ENCODE results near the gene BMERB1.

Gene BMERB1

DNA sequence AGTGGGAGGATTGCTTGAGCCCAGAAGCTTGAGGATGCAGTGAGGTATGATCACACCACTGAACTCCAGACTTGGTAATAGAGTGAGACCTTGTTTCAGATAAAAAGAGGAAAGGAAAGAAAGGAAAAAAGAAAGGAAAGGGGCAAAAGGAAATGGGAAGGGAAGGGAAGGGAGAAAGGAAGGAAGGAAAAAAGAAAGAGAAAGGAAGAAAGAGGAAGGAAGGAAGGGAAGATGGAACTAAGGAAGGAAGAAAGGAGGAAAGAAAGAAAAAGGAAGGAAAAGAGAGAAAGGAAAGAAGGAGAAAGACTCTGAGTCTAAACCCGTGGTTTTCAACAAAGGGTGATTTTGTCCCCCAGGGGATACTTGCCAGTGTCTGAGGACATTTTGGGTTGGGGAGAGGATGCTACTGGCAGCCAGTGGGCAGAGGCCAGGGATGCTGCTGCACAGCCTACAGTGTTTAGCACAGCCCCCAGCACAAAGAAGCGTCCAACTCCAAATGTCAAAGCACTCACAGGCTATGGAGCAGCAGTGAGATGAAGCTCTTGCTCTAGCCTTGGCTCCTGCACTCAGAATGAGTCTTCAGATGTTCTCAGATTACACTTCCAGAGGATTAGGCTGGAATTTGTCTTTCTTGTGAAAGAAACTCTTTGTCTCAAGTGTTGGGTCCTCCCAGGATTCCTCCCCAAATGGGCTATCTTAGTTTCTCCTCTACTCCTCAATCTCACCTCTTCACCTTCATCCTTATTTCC lies 64.2 kb downstream of the BMERB1 start:
- peak; percentile 40 for DNase-seq (ENCODE audit: low read depth)

DNA sequence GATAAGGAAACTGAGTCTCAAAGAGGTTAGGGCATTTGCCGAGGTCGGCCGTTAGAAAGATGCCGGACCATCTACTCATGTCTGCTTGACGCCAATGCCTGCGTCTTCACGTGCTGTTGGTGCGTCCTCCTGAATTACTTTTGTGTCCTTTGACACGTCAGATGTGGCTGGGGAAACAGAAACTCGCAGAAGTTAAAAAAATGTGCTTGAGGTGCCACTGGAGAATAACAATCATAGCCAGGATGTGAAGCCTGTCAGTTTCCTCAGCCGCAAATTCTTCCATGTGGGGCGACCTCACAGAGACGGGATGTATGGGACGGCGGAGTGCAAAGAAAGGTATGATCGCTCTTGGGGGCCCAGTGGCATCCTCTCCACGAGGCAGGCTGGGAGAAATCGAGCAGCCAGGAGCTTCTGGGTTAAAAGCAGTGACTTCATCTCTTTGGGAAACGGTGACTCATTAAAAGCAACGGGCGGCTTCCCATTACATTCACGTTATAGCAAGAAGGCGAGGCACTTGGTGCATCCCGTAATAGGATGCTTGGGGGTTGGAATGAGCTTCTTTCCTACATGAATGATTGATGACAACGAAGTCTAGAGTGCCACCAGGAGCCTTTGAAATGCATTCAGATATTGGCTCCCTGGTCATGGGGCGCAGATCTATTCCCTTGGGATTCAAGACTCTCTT lies 67.8 kb downstream of the BMERB1 start:
- DNase-seq (ENCODE audit: low read depth): peak; percentile 77

DNA sequence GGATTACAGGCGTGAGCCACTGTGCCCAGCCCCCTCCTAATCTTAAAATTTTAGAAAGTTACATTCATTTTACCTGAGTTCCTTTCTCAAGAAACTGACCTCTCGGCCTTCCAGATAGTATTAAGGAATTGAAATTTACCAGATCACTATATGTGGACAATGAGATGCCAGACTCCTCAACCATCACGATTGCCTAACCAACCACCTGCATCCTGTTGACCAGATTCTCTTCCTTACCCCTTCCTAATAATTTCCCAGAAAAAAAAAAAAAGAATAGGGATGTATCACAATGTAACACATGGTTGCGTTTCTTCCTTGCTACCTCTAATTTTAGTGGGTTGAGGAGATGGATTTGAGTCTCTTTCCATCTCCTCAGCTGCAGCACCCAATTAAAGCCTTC lies 72.1 kb downstream of the BMERB1 start:
- DNase-seq (ENCODE audit: low read depth): no peak

DNA sequence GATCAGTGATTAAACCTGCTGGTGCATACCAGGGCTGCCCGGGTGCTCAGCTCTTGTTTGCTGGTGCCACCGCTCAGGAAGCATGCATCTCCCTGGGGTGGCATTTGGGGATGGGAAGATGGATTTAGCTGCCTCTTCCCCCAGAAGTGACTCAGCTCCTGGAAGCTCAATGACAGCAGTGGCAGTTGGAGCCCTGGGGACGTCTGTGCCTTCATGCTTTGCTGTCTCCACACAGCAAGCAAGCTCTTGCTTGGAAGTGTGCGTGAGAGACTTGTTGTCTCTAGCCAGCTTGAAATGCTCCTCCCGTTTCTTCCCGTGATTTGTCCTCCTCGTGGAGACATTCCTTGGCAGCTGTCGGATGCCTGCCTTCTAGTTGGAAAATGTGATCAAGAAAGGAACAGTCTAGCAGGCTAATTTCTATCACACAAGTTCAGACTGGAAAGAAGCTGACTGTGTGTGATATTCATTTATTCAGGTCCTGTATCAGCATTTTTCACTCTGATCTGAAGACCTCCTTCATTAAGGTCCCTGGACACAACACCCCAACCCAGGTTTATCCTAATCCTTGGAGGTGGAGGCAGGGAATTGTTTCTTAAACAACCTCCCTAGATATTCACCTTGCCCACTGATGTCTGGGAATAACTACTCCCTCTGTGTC lies 73.0 kb downstream of the BMERB1 start:
- no peak for DNase-seq (ENCODE audit: low read depth)

DNA sequence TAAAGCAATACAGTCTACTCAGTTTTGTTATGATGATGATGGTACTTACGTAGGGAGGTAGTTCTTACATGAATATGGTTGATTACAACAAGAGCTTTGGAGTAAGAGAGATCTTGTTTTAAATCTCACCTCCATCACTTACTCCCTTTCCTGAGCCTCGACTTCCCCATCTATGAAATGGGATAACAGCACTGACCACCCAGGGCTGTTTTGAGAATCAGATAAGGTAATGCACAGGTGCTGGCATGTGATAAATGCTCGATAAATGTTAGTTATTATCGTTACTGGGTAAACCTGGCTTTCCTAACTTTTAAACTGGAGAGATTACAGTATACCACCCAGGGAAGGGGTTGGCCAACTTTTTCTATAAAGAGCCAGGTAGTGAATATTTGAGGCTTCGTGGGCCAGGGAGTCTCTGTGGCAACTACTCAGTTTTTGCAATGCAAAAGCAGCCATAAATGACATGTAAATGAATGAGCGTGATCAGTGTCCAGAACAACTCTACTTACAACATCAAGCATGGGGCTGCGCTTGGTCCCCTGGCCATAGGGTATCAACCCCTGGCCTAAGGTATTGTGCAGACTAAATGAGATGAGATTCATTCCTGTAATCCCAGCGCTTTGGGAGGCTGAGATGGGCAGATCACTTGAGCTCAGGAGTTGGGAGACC lies 73.7 kb downstream of the BMERB1 start:
- DNase-seq (ENCODE audit: low read depth): no peak

DNA sequence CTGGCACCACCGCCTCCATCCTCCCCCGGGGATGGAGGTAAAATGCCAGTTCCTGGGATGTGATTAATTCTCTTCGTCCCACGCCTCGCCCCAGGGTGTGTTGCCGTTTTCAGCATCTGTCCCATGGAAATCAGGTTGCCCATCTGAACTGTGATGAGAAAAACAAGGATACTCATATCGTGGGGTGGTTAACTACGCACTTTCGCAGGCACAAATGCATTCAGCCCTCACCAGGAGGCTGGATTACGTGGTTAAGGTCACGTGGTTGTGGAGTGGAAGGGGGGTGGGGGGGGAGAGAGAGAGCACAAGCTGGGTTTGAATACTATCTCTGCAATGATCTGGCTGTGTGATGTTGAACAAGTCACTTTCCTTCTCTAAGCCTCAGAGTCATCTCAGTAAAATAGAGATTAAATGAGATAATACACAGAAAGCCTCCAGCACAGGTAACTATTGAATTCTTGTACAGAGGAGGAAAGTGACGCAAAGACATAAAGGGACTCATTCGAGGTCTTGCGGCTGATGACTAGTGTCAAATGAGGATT lies 74.7 kb downstream of the BMERB1 start:
- no peak for DNase-seq (ENCODE audit: low read depth)

DNA sequence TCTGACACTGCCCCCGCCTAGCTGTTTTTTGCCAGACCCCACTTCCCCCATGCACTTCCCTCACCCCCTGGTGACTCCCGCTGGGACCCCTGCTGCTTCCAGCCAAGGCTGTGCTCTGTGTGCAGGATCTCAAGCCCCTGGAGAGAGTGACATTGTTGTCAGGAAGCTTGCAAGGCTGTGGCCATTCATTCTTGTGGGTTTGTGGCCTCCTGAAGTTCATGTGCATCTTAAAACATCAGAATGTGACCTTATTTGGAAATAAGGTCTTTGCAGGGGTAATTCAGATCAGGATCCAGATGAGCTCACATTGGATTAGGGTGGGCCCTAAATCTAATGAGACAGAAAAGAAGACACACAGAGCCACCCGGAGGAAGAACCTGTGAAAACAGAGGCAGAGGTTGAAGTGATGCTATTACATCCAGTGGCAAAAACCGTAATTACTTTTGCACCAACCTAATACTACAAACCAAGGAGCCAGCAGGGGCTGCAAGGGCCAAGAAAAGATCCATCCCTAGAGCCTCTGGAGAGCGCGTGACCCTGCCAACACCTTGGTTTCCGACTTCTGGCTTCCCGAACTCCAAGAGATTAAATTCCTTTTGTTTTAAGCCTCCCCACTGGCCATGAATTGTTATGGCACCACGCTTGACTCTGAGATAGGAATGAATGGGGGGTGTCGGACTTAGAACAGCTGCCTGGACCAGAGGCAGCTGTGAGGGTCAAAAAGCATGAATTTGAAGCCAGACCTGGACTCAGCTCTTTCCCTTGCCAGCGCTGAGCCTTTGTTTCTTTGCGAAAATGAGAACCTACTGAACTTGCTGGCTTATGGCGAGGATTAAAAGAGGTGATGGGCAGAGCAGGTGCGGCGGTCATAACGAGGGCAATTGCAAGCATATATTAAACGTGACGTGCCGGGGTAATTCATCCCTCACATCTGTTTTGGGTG lies 75.5 kb downstream of the BMERB1 start:
- no peak for DNase-seq (ENCODE audit: low read depth)

DNA sequence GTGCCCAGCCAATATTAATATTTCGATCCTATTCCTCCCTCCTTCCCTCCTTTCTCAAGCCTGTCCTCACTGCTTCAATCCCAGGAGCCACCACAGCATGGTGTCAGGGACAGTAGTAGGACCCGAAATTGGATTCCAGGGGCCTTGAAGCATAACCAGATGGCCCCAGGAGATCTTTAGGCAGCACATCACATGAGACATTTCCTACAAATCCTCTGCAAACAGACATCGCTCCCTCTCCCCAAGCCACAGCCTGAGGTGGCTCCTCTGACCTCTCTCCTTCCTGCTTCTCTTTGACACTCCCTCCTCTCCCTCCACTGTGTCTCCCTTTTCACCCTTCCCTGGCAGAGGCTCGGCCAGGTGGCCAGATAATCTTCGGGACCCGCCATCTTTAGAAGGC lies 76.6 kb downstream of the BMERB1 start:
- DNase-seq (ENCODE audit: low read depth): no peak

DNA sequence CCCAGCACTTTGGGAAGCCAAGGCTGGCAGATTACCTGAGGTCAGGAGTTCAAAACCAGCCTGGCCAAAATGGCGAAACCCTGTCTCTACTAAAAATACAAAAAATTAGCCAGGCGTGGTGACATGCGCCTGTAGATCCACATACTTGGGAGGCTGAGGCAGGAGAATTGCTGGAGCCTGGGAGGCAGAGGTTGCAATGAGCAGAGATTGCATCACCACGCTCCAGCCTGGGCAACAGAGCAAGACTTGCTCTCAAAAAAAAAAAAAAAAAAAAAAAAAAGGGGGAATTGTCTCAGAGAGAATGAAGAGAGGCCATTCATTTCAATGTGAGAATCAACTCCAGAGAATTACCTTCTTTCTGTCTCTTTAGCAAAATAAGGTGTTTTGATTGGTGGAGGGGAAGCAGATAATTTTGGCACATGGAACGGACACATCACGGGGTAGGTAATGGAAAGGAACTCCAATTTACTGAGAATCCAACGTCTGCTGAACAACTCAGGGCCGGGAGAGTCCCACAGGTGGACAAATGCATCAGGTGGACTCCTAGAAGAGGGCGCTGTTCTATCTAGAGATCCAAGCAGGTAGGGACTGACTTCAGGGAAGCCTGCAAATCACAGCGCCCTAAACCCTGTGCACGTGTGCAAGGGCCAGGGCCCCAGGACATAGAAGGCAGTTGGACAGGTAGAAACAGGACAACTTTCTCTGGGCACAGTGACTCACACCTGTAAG lies 77.5 kb downstream of the BMERB1 start:
- DNase-seq (ENCODE audit: low read depth): no peak

DNA sequence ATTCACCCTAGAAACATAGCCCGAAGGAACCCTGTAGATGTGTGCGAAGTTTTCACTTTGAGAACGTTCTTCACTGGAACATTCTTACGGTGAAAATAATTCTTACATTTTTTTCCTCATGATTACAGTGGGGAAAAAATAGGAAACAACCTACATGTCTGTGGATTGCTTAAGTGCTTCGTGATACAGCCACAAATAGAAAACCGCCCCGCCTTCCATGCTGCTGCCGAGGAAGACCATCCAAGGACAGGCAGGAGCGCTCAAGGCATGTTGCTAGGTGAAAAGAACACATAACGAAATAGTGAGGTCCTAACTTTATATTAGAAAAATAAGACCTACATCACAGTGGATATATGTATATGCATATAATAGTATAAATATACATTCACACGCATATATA lies 78.8 kb downstream of the BMERB1 start:
- DNase-seq (ENCODE audit: low read depth): no peak

DNA sequence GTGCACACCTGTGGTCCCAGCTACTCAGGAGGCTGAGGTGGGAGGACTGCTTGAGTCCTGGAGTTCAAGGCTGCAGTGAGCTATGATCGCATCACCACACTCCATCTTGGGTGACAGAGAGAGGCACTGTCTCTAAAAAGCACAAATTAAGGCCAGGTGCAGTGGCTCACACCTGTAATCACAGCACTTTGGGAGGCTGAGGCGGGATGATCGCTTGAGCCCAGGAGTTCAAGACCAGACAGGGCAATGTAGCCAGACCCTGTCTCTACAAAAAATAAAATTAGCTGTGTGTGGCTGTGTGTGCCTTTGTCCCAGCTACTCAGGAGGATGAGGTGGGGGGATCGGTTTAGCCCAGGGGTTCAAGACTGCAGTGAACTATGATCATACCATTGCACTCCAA lies 81.6 kb downstream of the BMERB1 start:
- DNase-seq (ENCODE audit: low read depth): no peak

DNA sequence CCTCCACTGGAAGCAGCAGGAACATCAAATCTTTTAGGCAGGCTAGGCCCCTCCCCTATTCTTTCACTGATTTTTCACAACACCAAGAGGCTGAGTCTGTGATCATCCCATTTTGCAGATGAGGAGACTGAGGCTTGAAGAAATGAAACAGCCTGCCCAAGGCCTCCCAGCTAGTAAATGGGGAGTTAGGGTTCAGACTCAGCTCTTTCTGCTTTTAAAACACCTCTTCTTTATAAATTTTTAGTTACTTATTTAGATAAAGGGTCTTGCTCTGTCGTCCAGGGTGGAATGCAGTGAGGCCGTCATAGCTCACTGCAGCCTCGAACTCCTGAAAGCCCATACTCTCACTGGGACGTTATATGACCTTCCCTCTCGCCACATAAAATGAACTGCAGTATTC lies 82.2 kb downstream of the BMERB1 start:
- no peak for DNase-seq (ENCODE audit: low read depth)

DNA sequence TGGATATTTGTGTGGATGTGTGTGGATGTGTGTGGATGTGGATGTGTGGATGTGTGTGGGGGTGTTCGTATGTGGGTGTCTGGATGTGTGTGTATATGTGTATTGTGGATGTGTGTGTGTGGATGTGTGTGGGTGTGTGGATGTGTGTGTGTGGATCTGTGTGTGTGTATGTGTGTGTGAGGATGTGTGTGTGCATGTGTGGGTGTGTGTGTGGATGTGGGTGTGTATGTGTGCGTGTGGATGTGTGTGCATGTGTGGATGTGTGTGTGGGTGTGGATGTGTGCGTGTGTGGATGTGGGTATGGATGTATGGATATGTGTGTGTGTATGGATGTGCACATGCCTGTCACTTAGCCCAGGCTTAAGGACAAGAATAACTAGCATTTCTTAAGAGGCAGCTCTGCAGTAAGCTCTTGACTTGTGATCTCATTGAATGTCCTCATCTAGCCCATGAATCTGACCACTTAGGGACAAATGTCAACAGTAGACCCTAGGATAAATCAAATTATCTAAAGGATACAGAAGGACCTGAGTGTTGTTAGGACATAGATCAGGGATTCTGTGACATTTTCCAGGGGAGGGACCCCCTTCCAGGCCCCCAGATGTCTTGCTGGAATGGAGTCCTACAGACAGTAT lies 83.5 kb downstream of the BMERB1 start:
- DNase-seq (ENCODE audit: low read depth): no peak

DNA sequence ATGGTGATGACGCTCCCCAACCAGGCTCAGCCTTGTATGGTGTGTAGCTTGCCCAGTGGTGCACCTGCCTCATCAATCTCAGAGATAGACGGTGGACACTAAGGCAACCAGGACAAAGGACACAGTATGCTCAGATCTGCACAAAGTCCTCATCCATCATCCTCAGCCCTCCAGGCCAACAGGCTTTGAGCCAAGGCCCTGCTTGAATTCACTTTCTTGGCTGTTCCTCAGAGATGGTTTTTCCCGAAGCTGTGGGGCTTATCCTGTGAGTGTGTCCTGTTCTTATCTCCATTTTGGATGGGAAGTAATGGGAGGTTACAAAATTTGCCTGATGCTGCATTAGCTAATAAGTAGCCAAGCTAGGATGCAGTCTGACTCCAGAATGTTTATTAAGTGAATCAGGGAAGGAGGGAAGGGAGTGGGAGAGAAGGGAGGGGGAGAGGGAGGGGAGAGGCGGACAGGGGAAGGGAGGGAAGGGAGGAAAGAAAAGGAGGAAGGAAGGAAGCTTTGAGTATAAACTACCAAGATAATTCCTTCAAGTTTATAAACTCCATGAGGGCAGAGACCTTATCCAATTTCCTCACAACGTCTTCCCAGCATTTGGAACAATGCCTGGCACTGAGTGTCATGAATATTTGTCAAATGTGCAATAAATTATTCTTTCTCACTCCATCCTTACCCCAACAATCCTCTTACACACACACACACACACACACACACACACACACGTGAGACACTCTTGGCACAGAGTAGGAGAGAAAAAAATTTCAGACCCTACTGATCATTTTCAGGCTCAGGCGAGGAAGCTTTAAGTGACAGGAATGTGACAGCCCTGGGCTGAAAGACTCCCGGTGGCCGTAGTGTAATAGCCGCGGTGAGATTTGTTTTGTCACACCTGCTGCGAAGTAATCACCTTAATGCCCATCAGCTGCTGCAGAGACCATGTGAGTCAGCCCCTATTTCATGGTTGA lies 84.3 kb downstream of the BMERB1 start:
- no peak for DNase-seq (ENCODE audit: low read depth)

DNA sequence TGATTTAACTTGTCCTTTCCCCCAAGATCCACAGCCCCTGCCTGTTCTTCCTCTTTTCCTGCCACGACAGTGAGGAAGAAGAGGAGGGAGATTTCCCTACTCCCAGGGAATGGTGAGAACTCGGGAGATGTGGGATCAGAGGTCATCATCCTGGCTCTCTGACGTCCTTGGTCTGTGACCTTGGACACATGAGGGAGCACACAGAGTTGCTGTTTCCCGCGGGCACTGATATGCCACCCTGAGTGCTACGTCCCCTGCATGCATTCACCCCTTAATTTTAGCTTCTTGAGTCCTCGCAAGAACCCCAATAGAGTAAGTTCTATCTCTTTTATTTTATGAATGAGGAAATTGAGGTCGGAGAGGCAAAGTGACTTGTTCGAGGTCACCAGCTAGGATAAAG lies 85.4 kb downstream of the BMERB1 start:
- no peak for DNase-seq (ENCODE audit: low read depth)

DNA sequence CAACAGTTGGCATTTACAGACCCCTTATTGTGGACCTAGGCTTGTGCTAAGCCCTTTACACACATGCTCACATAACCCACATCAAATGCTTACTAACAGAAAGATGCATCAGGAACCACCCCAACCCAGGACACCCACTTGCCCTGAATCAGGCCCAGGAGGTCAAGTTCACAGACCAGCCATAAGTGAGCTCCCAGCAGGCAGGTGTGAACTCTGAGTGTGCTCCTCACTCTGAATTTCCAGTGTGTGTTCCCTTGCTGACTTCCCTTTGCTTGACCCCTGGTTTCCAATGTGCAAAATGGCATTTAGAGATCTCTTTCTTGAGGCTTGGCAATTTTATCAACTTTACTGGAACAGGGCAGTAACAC lies 87.0 kb downstream of the BMERB1 start:
- no peak for DNase-seq (ENCODE audit: low read depth)

DNA sequence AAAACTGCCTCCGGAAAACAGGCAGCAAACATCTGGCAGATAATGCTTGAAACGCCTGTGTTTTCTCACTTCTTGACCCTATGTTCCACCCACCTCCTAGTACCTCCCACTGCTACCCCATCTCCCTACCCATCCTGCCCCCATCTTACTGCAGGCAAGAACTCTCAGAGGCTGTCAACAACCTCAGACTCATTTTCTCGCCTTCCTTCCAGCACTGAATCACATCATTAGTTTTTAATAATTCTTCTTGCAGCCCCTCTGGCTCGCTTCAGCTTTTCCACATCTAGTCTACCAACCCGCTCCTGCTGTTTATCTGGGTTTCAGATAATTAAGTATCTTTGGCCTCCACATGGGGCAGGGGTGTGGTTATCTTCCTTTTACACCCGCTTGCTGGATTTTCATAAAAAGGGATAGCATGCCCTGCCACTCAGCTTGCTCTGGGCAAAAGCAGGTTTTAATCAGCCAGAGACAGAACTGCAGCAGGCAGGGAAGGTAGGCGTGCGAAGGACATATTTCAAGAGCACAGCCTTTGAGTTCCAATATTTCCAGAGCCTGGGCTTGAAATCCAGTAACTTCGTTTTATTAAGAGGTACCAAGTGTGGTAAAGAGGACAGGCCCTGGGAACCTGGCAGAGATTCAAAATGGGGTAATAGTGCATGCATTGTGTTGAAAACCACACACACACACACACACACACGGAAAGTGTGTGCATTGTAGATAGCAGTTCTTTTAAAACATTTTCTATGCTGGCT lies 87.5 kb downstream of the BMERB1 start:
- no peak for DNase-seq (ENCODE audit: low read depth)

DNA sequence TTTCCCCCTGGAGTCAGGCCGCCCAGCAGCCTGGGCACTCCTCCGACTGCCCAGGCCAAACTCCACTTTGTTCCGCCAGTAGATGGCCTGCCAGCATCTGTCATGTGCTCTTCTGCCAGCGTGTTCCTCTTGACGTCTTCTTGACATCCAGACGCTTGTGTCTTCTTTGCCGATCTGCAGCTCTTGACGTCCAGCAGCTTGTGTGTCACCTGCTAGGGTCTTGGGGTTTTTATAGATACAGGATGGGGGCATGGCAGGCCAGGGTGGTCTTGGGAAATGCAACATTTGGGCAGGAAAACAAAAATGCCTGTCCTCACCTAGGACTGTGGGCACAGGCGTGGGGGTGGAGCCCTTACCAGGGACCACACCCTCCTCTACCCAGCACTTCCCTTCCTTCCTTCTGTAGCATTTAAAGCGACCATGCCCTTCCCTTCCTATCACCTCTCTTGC lies 88.7 kb downstream of the BMERB1 start:
- no peak for DNase-seq (ENCODE audit: low read depth)

Measured in fibroblast of the conjunctiva (primary cell).